Measurements from ENCODE around the gene RPH3AL. TPM values are rescaled to one million over a fixed set of nuclear protein-coding genes. Genes with fewer than 3 reads are reported as not detected.
"Not testable (repeated sequence)": the region's sequence is repeated elsewhere in the genome, so short reads cannot be mapped to it uniquely, and the experiment has no call there.

RPH3AL gene
- total RNA-seq, 1 donor = 2.0 TPM

- no peak for TF ChIP-seq CTCF (IDR thresholded peaks at IDR 0.05; ENCODE audit: insufficient read depth, low read length)
- no peak overlapping the region for H3K4me3 ChIP-seq (ENCODE audit: low read depth, low read length)
- DNase-seq (ENCODE audit: low read depth) = no peak
These were observed 144.2 kb downstream of the RPH3AL start for GRCh38 chr17:208429-208828.

- no peak overlapping the region for H3K4me3 ChIP-seq (ENCODE audit: low read depth, low read length)
- no peak for DNase-seq (ENCODE audit: low read depth)
- no peak for TF ChIP-seq CTCF (IDR thresholded peaks at IDR 0.05; ENCODE audit: insufficient read depth, low read length)
These were observed 144.8 kb downstream of the RPH3AL start for GRCh38 chr17:207775-208174.

GRCh38 chr17:206941-207560, 145.6 kb downstream of the RPH3AL start:
- H3K4me3 ChIP-seq (ENCODE audit: low read depth, low read length) = no peak overlapping the region
- no peak for DNase-seq (ENCODE audit: low read depth)
- no peak for TF ChIP-seq CTCF (IDR thresholded peaks at IDR 0.05; ENCODE audit: insufficient read depth, low read length)

GRCh38 chr17:206484-206883, 146.1 kb downstream of the RPH3AL start:
- not testable (repeated sequence) for DNase-seq (ENCODE audit: low read depth); H3K4me3 ChIP-seq (ENCODE audit: low read depth, low read length)

GRCh38 chr17:205817-206216, 146.8 kb downstream of the RPH3AL start:
- no peak for DNase-seq (ENCODE audit: low read depth)
- no peak for TF ChIP-seq CTCF (IDR thresholded peaks at IDR 0.05; ENCODE audit: insufficient read depth, low read length)
- H3K4me3 ChIP-seq (ENCODE audit: low read depth, low read length) = no peak overlapping the region

GRCh38 chr17:205148-205669, 147.4 kb downstream of the RPH3AL start:
- no peak overlapping the region for H3K4me3 ChIP-seq (ENCODE audit: low read depth, low read length)
- DNase-seq (ENCODE audit: low read depth) = no peak
- TF ChIP-seq CTCF (IDR thresholded peaks at IDR 0.05; ENCODE audit: insufficient read depth, low read length) = no peak

GRCh38 chr17:204427-205147, 148.0 kb downstream of the RPH3AL start:
- TF ChIP-seq CTCF (IDR thresholded peaks at IDR 0.05; ENCODE audit: insufficient read depth, low read length) = no peak
- H3K4me3 ChIP-seq (ENCODE audit: low read depth, low read length) = no peak overlapping the region
- no peak for DNase-seq (ENCODE audit: low read depth)
